PC-3 (cell line): ENCODE results near the gene CA5B. TPM values are rescaled to one million over a fixed set of nuclear protein-coding genes. Genes with fewer than 3 reads are reported as not detected.

Experiments used
- ATAC-seq: fragments of 200-7000 bp; cut with Tn5 transposase; 2 replicates; pipeline ENCODE4 v1.9.1; 2020; ENCODE audit warnings: mild to moderate bottlenecking, moderate library complexity
- BruUV-seq: library from RNA; stranded (reverse); fragments of 400-500 nt; replicated peaks from 2 replicates; lab custom pipeline; 2021; lab: Mats Ljungman, UMichigan
- CTCF ChIA-PET: fragments of 300-600 bp; sonication (Branson Sonifier 250); formaldehyde crosslinking; loops from one replicate; lab custom pipeline; 2022; ENCODE audit warnings: antibody characterized with exemption; lab: Charles Lee
- POLR2A ChIA-PET: fragments of 300-600 bp; sonication (Branson Sonifier 250); formaldehyde crosslinking; loops from one replicate; lab custom pipeline; 2022; ENCODE audit warnings: antibody characterized with exemption; ENCODE audit not compliant: unreplicated experiment; lab: Charles Lee
- DNase-seq: peaks from one replicate; pipeline ENCODE4 v3.0.0-alpha.2; 2015
- H2AFZ ChIP-seq: fragments of 300-600 bp; sonication (generic); 2 replicates; pipeline ENCODE4 v1.6.0; 2016; ENCODE audit warnings: antibody characterized with exemption, low read length
- H3F3A ChIP-seq: fragments of 300-600 bp; sonication (generic); one replicate; pipeline ENCODE4 v1.6.0; 2017; ENCODE audit warnings: antibody characterized with exemption, low read length, control low read depth, mild to moderate bottlenecking; ENCODE audit not compliant: unreplicated experiment
- H3K27ac ChIP-seq: fragments of 300-600 bp; sonication (generic); 2 replicates; pipeline ENCODE4 v1.5.1; 2016; ENCODE audit warnings: mild to moderate bottlenecking, low read length
- H3K27me3 ChIP-seq: fragments of 300-600 bp; sonication (generic); 2 replicates; pipeline ENCODE4 v1.6.1; 2016; ENCODE audit warnings: low read length, mixed read lengths
- H3K36me3 ChIP-seq: fragments of 300-600 bp; sonication (generic); 2 replicates; pipeline ENCODE4 v1.6.1; 2016; ENCODE audit warnings: low read depth, mixed run types, low read length, mixed read lengths
- H3K4me1 ChIP-seq: fragments of 300-600 bp; sonication (generic); 2 replicates; pipeline ENCODE4 v1.5.1; 2016; ENCODE audit warnings: low read length; ENCODE audit not compliant: insufficient read depth
- H3K4me2 ChIP-seq: fragments of 300-600 bp; sonication (generic); 2 replicates; pipeline ENCODE4 v1.6.0; 2016; ENCODE audit warnings: low read length
- H3K4me3 ChIP-seq: fragments of 300-600 bp; sonication (generic); 2 replicates; pipeline ENCODE4 v1.5.1; 2016; ENCODE audit warnings: mild to moderate bottlenecking, low read length, mixed read lengths
- H3K79me2 ChIP-seq: fragments of 300-600 bp; sonication (generic); 2 replicates; pipeline ENCODE4 v1.6.1; 2017; ENCODE audit warnings: low read length, mixed read lengths
- H3K9ac ChIP-seq: fragments of 300-600 bp; sonication (generic); 2 replicates; pipeline ENCODE4 v1.6.0; 2016; ENCODE audit warnings: mild to moderate bottlenecking, low read length
- H3K9me2 ChIP-seq: fragments of 300-600 bp; sonication (generic); replicated peaks from 2 replicates; pipeline ENCODE4 v1.6.1; 2016; ENCODE audit warnings: mixed run types, low read length, mixed read lengths
- H3K9me3 ChIP-seq: fragments of 300-600 bp; sonication (generic); 2 replicates; pipeline ENCODE4 v1.6.1; 2016; ENCODE audit warnings: low read length, mixed read lengths
- H4K20me1 ChIP-seq: fragments of 300-600 bp; sonication (generic); 2 replicates; pipeline ENCODE4 v1.6.1; 2016; ENCODE audit warnings: low read length, mixed read lengths
- CTCF ChIP-seq: fragments of 300-600 bp; sonication (generic); conservative IDR thresholded peaks from 2 replicates; pipeline ENCODE4 v1.5.1; 2017; ENCODE audit warnings: antibody characterized with exemption, low read depth, mild to moderate bottlenecking, low read length
- EZH2 ChIP-seq: fragments of 300-600 bp; sonication (generic); IDR thresholded peaks from one replicate; pipeline ENCODE4 v1.6.1; 2017; ENCODE audit warnings: antibody characterized with exemption, mild to moderate bottlenecking, low read length; ENCODE audit not compliant: unreplicated experiment
- EZH2phosphoT487 ChIP-seq: fragments of 300-600 bp; sonication (generic); IDR thresholded peaks from 2 replicates; pipeline ENCODE4 v1.6.1; 2018; ENCODE audit warnings: mild to moderate bottlenecking, antibody characterized with exemption, low read length, borderline replicate concordance
- intact Hi-C: fragments of 100-400 bp; cut with micrococcal nuclease; formaldehyde crosslinking; loops from 2 replicates; pipeline ENCODE4 v1.9.0; 2023
- total RNA-seq: library from RNA; depleted of rRNA; stranded (reverse); fragments of >200 nt; gene quantifications from 2 replicates; pipeline ENCODE4 v1.2.3, GENCODE V29; 2014

CA5B gene
- total RNA-seq, 1 experiment from 2014 or later: 8.5 TPM

DNA sequence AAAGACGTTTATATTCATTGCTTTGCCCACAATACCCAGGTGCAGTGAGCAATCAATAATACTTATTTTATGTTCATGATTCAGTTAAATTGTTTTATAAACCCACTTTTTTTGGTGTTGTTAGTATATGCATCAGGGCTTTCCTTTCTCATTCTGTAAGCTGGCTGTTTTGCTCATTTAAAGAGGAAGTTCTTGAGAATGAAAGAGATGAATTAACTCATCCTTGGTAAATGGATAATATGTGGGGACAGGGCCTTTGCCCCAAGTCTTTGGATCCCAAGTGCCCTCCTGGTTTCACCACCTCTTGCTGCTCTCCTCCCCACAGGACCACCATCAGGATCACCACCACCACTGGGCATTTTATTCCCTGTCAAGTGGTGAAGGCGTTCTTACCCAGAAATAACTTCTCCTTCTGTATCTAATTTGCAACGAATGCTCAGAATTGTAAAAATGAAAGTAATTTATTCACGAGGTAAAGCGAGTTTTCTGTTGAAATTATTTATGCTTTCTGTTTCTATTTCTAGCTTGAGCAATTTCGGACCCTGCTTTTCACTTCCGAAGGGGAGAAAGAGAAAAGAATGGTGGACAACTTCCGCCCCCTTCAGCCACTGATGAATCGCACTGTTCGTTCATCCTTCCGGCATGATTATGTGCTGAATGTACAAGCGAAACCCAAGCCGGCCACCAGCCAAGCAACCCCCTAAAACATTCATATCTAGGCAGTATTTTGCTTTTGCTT is 44.1 kb downstream of the CA5B start:
- Histone ChIP-seq H3K4me3 (no peak overlapping the region), H3K9ac (no peak overlapping the region), H3K27me3 (no peaks in the 10 kb centered on the region), H4K20me1 (no peaks in the 10 kb centered on the region), H3K79me2 (no peaks in the 10 kb centered on the region), H3K4me2 (no peak overlapping the region), H2AFZ (no peak overlapping the region), H3K36me3 (no peaks in the 10 kb centered on the region), H3K9me3 (no peaks in the 10 kb centered on the region), H3K9me2 (no peaks in the 10 kb centered on the region), H3F3A (no peaks in the 10 kb centered on the region), H3K4me1 (no peaks in the 10 kb centered on the region), H3K27ac (no peak overlapping the region)
- ChIA-PET CTCF (no interaction called here), POLR2A (no interaction called here)
- no TSS peak for BruUV-seq
- DNase-seq (no peak), ATAC-seq (no peak)
- intact Hi-C loops: no loop called here
- no peak for TF ChIP-seq EZH2
- no peak for TF ChIP-seq EZH2phosphoT487

GRCh38 chrX:15785176-15785750 is 47.2 kb downstream of the CA5B start:
- Histone ChIP-seq H3K36me3 (no peaks in the 10 kb centered on the region), H3K9me2 (no peaks in the 10 kb centered on the region), H3K4me3 (no peak overlapping the region), H3K4me2 (no peak overlapping the region), H3K79me2 (no peaks in the 10 kb centered on the region), H3K27ac (no peak overlapping the region), H4K20me1 (no peaks in the 10 kb centered on the region), H3F3A (peaks cover 4% of the 10 kb centered on the region), H3K27me3 (no peaks in the 10 kb centered on the region), H3K9me3 (no peaks in the 10 kb centered on the region), H3K9ac (no peak overlapping the region), H2AFZ (no peak overlapping the region), H3K4me1 (0 out of 2 replicates have a peak, but pooled peaks cover 4% of the 10 kb centered on the region)
- TF ChIP-seq CTCF (no peak), EZH2phosphoT487 (no peak), EZH2 (no peak)
- intact Hi-C loops: no loop called here
- ATAC-seq (no peak), DNase-seq (no peak)
- CTCF ChIA-PET: no interaction called here
- POLR2A ChIA-PET: no interaction called here
- BruUV-seq: no TSS peak

DNA sequence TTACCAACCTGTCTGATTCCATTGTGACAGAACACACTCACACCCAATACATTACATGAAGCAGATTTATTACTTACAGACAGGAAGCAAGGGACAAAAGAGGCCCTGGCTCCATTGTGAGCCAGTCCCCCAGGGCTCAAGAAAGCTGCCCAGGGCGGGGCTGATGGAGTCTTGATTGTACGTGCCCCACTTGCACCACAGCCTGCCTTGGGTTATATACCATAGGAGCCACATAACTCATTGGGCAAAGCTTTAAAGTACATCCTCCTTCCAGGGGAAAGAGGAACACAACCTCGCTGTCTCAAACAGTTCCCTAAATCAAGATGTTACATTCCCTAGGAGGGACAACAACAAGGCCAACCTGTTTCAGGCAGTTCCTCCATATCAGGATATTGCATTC is 48.8 kb downstream of the CA5B start:
- POLR2A ChIA-PET: no interaction called here
- no peak for ATAC-seq
- BruUV-seq: no TSS peak

More for the DNA sequence above, 48.8 kb downstream of the CA5B start:
- H4K20me1 ChIP-seq: no peaks in the 10 kb centered on the region
- H3K9me2 ChIP-seq: no peaks in the 10 kb centered on the region
- peaks cover 4% of the 10 kb centered on the region for H3F3A ChIP-seq
- peaks cover 9% of the 10 kb centered on the region; the same call in 1 of the 2 replicates for H3K79me2 ChIP-seq
- no peak overlapping the region for H3K4me2 ChIP-seq
- H3K4me3 ChIP-seq: no peak overlapping the region
- H3K9ac ChIP-seq: no peak overlapping the region
- H3K27me3 ChIP-seq: no peaks in the 10 kb centered on the region
- no peak overlapping the region for H3K27ac ChIP-seq
- TF ChIP-seq CTCF (no peak), EZH2phosphoT487 (no peak), EZH2 (no peak)
- no peaks in the 10 kb centered on the region for H3K36me3 ChIP-seq
- CTCF ChIA-PET: no interaction called here
- no peak for DNase-seq
- H3K9me3 ChIP-seq: no peaks in the 10 kb centered on the region
- intact Hi-C loops: no loop called here
- H2AFZ ChIP-seq: no peak overlapping the region
- H3K4me1 ChIP-seq: 0 out of 2 replicates have a peak, but pooled peaks cover 4% of the 10 kb centered on the region
